ENCODE measurements around the gene MYPOP. TPM values are rescaled to one million over a fixed set of nuclear protein-coding genes. Genes with fewer than 3 reads are reported as not detected.
A peak's percentile ranks its signal among the peaks of the same experiment; 100 is the strongest.
"Not testable (repeated sequence)": the region's sequence is repeated elsewhere in the genome, so short reads cannot be mapped to it uniquely, and the experiment has no call there.

The MYPOP gene
- total RNA-seq, 1 experiment from 2014 or later, result 5.5 TPM

DNA sequence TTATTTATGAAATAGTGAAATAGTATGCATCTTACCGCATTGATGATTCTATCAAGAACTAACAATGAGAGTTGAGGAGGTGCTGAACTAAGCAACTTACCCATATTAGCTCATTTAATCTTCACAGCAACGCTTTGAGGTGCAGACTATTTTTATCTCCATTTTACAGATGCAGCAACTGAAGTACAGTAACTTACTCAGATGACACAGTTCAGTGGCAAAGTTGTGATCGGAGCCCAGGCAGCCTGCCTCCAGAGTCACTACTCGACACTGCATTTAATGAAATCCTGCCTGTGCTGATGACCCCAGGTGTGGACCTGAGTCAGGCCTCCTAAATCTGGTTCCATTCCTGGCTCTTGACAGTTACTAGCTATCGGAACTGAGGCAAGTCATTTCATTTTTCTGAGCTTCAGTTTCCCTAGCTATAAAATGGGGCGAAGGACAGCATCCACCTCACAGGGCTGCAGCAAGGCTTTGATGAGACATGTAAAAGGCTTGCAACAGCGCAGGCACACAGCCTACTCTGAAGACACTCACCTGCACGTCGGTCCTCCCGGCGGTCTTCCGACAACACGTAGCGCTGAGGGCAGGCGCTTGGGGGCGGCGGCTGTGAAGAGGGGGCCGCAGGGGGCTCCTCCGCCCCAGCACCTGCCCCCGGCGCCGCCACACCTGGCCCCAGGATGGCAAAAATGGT lies 1.5 kb downstream of the MYPOP start:
- Mint-ChIP-seq H3K36me3 (ENCODE audit: insufficient read depth, unreplicated experiment) (peaks cover 44% of the 10 kb centered on the region), H3K27ac (ENCODE audit: low read depth, unreplicated experiment) (no peak overlapping the region), H3K4me3 (ENCODE audit: unreplicated experiment) (peak overlapping the region; percentile 52), H3K9me3 (ENCODE audit: unreplicated experiment) (no peaks in the 10 kb centered on the region), H3K4me1 (ENCODE audit: insufficient read depth, unreplicated experiment) (peaks cover 6% of the 10 kb centered on the region), H3K27me3 (ENCODE audit: insufficient read depth, unreplicated experiment) (no peaks in the 10 kb centered on the region)
- TF ChIP-seq, protein P1, sequence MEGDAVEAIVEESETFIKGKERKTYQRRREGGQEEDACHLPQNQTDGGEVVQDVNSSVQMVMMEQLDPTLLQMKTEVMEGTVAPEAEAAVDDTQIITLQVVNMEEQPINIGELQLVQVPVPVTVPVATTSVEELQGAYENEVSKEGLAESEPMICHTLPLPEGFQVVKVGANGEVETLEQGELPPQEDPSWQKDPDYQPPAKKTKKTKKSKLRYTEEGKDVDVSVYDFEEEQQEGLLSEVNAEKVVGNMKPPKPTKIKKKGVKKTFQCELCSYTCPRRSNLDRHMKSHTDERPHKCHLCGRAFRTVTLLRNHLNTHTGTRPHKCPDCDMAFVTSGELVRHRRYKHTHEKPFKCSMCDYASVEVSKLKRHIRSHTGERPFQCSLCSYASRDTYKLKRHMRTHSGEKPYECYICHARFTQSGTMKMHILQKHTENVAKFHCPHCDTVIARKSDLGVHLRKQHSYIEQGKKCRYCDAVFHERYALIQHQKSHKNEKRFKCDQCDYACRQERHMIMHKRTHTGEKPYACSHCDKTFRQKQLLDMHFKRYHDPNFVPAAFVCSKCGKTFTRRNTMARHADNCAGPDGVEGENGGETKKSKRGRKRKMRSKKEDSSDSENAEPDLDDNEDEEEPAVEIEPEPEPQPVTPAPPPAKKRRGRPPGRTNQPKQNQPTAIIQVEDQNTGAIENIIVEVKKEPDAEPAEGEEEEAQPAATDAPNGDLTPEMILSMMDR (IDR thresholded peaks at IDR 0.05; ENCODE audit: unreplicated experiment), result no peak
- CTCF ChIA-PET, result interaction anchor here (0.6 to 1.8 kb wide), 6 partner anchors 9 to 108 kb away, joined by 3 to 8 read pairs (median 4); no protein-coding TSS in a partner anchor
- BruUV-seq (replicated peaks), result no TSS peak
- no peak for DNase-seq (ENCODE audit: unreplicated experiment)
- intact Hi-C loops (cut with micrococcal nuclease), result no loop called here
- POLR2A ChIA-PET, result interaction anchor here (0.7 to 4.4 kb wide), 4 partner anchors 14 to 232 kb away, joined by 3 to 46 read pairs (median 4); partner anchors contain the start of genes IRF2BP1 and SYMPK

DNA sequence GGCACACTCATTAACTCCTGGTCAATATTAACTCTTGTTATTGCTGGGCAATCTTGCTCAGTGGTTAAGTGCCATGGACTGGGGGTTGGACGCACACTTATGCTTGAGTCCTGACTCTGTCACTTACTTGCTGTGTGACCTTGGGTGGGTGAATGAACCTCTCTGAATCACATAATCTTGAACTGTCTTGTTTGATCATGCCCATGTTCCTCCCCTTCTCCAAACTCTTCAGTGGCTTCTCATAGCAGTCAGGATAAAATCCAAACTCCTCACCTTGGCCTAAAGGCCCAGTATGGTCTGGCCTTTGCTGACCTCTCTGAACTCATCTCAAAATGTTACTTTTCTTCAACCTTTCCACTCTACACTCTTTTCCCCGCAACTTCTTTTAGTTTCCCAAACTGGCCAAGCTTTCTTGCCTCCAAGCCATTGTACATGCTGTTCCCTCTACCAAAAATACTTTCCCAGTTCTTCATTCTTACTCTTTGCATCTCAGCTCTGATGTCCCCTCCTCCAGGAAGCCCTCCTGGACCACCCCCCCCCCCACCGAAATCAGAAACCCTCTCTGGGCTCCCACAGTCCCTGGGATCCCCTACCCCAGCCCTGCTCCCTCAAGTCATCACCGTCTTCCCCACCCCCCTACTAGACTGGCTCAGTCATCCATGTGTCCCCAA lies 2.4 kb downstream of the MYPOP start:
- no peaks in the 10 kb centered on the region for H3K9me3 Mint-ChIP-seq (ENCODE audit: unreplicated experiment)
- H3K4me3 Mint-ChIP-seq (ENCODE audit: unreplicated experiment), result no peak overlapping the region
- TF ChIP-seq, protein P1 (IDR thresholded peaks at IDR 0.05; ENCODE audit: unreplicated experiment), result no peak
- ChIA-PET CTCF (interaction anchor here (0.6 to 1.5 kb wide), 3 partner anchors 12 to 83 kb away, joined by 3 to 5 read pairs (median 3); no protein-coding TSS in a partner anchor), POLR2A (interaction anchor here (0.6 to 4.4 kb wide), 3 partner anchors 13 to 94 kb away, joined by 3 to 46 read pairs (median 3); partner anchors contain the start of gene IRF2BP1)
- intact Hi-C loops (cut with micrococcal nuclease), result no loop called here
- no peaks in the 10 kb centered on the region for H3K27me3 Mint-ChIP-seq (ENCODE audit: insufficient read depth, unreplicated experiment)
- H3K36me3 Mint-ChIP-seq (ENCODE audit: insufficient read depth, unreplicated experiment), result peaks cover 52% of the 10 kb centered on the region
- no peak overlapping the region for H3K27ac Mint-ChIP-seq (ENCODE audit: low read depth, unreplicated experiment)
- BruUV-seq (replicated peaks), result TSS peak; percentile 28
- DNase-seq (ENCODE audit: unreplicated experiment), result no peak
- peaks cover 6% of the 10 kb centered on the region for H3K4me1 Mint-ChIP-seq (ENCODE audit: insufficient read depth, unreplicated experiment)

DNA sequence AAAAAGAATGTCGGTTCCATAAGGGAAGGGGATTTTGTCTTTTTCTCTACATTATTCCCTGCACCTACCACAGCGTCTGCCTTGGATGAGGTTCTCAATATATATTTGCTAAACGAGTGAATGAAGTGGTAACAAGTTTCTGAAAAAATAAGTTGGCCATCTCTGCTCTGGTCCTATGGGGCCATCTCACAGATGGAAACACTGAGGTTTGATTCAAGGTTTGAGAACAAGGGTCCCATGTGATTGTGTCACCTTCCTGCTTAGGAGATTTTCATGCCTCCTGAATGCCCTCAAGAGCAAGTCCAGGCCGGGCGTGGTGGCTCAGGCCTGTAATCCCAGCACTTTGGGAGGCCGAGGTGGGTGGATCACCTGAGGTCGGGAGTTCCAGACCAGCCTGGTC lies 3.2 kb downstream of the MYPOP start:
- H3K36me3 Mint-ChIP-seq (ENCODE audit: insufficient read depth, unreplicated experiment), result peaks cover 52% of the 10 kb centered on the region
- no peak overlapping the region for H3K4me3 Mint-ChIP-seq (ENCODE audit: unreplicated experiment)
- ChIA-PET CTCF (no interaction called here), POLR2A (no interaction called here)
- no TSS peak for BruUV-seq (replicated peaks)
- TF ChIP-seq, protein P1 (IDR thresholded peaks at IDR 0.05; ENCODE audit: unreplicated experiment), result no peak
- no peak overlapping the region for H3K27ac Mint-ChIP-seq (ENCODE audit: low read depth, unreplicated experiment)
- DNase-seq (ENCODE audit: unreplicated experiment), result no peak
- intact Hi-C loops (cut with micrococcal nuclease), result no loop called here
- H3K9me3 Mint-ChIP-seq (ENCODE audit: unreplicated experiment), result no peaks in the 10 kb centered on the region
- H3K4me1 Mint-ChIP-seq (ENCODE audit: insufficient read depth, unreplicated experiment), result peaks cover 6% of the 10 kb centered on the region
- no peaks in the 10 kb centered on the region for H3K27me3 Mint-ChIP-seq (ENCODE audit: insufficient read depth, unreplicated experiment)

DNA sequence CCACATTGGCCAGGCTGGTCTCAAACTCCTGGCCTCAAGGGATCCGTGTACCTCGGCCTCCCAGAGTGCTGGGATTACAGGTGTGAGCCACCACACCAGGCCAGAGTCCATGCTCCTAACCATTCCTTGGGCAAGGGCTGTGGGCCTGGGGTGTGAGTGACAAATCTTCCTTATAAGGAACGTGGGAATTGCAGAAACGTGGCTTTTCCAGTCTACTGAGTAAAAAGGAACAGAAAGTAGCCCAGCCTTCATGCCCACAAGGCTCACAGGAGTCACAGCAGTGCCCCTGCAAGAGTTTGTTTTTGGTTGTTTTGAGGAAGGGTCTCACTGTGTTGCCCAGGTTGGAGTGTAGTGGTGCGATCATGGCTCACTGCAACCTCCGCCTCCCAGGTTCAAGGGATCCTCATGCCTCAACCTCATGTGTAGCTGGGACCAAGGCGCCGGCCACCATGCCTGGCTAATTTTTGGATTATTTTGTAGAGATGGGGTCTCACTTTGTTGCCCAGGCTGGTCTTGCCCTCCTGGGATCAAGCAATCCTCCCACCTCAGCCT lies 5.1 kb downstream of the MYPOP start:
- BruUV-seq (replicated peaks), result no TSS peak
- DNase-seq (ENCODE audit: unreplicated experiment), result no peak
- ChIA-PET CTCF (no interaction called here), POLR2A (no interaction called here)
- H3K27ac Mint-ChIP-seq (ENCODE audit: low read depth, unreplicated experiment), result no peak overlapping the region
- intact Hi-C loops (cut with micrococcal nuclease), result no loop called here
- H3K9me3 Mint-ChIP-seq (ENCODE audit: unreplicated experiment), result no peaks in the 10 kb centered on the region
- TF ChIP-seq, protein P1 (IDR thresholded peaks at IDR 0.05; ENCODE audit: unreplicated experiment), result no peak
- peaks cover 6% of the 10 kb centered on the region for H3K4me1 Mint-ChIP-seq (ENCODE audit: insufficient read depth, unreplicated experiment)
- peaks cover 59% of the 10 kb centered on the region for H3K36me3 Mint-ChIP-seq (ENCODE audit: insufficient read depth, unreplicated experiment)
- no peak overlapping the region for H3K4me3 Mint-ChIP-seq (ENCODE audit: unreplicated experiment)
- H3K27me3 Mint-ChIP-seq (ENCODE audit: insufficient read depth, unreplicated experiment), result no peaks in the 10 kb centered on the region

DNA sequence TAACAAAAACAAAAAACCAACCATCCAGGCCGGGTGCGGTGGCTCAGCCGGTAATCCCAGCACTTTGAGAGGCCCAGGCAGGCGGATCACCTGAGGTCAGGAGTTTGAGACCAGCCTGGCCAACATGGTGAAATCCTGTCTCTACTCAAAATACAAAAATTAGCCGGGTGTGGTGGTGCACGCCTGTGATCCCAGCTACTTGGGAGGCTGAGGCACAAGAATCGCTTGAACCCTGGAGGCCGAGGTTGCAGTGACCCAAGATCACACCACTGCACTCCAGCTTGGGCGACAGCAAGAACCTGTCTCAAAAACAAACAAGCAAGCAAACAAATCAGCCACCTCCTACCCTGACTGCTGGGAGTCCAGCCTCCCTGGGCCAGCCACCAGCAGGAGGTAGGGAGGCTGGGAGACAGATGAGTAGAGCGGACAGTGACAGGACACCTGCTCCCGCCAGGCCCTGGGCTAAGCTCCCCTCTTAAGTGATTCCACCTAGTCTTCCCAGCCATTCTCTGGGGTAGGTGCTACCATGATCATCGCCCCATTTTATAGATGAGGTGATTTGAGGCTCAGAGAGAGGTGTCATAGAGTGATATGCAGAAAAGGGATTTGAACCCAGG lies 6.3 kb downstream of the MYPOP start:
- H3K36me3 Mint-ChIP-seq (ENCODE audit: insufficient read depth, unreplicated experiment), result peaks cover 59% of the 10 kb centered on the region
- intact Hi-C loops (cut with micrococcal nuclease); DNase-seq (ENCODE audit: unreplicated experiment); H3K9me3 Mint-ChIP-seq (ENCODE audit: unreplicated experiment); H3K4me3 Mint-ChIP-seq (ENCODE audit: unreplicated experiment); H3K4me1 Mint-ChIP-seq (ENCODE audit: insufficient read depth, unreplicated experiment); CTCF ChIA-PET; H3K27me3 Mint-ChIP-seq (ENCODE audit: insufficient read depth, unreplicated experiment); POLR2A ChIA-PET; H3K27ac Mint-ChIP-seq (ENCODE audit: low read depth, unreplicated experiment); BruUV-seq (replicated peaks): not testable (repeated sequence)
